GM13977 (cell line): ENCODE data around the gene HDGFL3.

Experiments
- DNase-seq: peaks from one replicate; pipeline ENCODE4 v3.0.0; 2012; ENCODE audit warnings: low spot score
- CTCF ChIP-seq: IDR thresholded peaks from 2 replicates; pipeline ENCODE4 v1.5.1; 2012; ENCODE audit warnings: mild to moderate bottlenecking, control low read depth; ENCODE audit not compliant: insufficient read depth; ENCODE audit errors: extremely low read depth, missing control alignments
- in situ Hi-C: fragments of 300-500 bp; cut with MboI; formaldehyde crosslinking; loops from one replicate; pipeline ENCODE4 v1.12.0; 2022; ENCODE audit warnings: low sequenced_read_pairs, low pct_unique_long_range_greater_than_20kb, mixed read lengths, inconsistent platforms; ENCODE audit not compliant: unreplicated experiment

Gene HDGFL3

GRCh38 chr15:83200162-83200561 lies 7.5 kb downstream of the HDGFL3 start:
- in situ Hi-C loops = no loop called here
- TF ChIP-seq CTCF = no peak
- no peak for DNase-seq

GRCh38 chr15:83199288-83199687 lies 8.3 kb downstream of the HDGFL3 start:
- in situ Hi-C loops = no loop called here
- TF ChIP-seq CTCF = no peak
- DNase-seq = peak; percentile 41

- DNase-seq = no peak
- in situ Hi-C loops = no loop called here
- no peak for TF ChIP-seq CTCF
Measured at GRCh38 chr15:83198476-83198875, 9.1 kb downstream of the HDGFL3 start.

DNA sequence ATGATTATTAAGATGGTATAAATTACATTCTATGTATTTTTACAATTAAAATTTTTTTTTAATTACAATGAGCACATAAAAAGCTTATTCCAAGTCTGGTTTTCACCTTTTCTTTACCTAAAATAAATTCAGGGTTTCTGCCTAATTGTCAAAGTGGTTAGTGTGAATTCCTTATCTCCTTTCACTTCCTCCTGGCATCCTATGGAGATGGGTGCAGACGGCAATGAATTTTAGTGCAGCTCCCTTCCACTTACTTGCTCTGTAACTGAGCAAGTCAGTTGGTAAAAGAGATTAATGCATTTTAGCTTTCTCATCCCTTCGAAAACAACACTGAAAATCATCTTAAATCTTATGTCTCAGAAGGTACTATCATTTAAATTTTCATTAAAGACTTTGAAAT lies 13.1 kb downstream of the HDGFL3 start:
- in situ Hi-C loops = no loop called here
- no peak for DNase-seq
- TF ChIP-seq CTCF = no peak

- DNase-seq = no peak
- TF ChIP-seq CTCF = no peak
- in situ Hi-C loops = no loop called here
Measured at GRCh38 chr15:83193721-83194120, 13.9 kb downstream of the HDGFL3 start.

DNA sequence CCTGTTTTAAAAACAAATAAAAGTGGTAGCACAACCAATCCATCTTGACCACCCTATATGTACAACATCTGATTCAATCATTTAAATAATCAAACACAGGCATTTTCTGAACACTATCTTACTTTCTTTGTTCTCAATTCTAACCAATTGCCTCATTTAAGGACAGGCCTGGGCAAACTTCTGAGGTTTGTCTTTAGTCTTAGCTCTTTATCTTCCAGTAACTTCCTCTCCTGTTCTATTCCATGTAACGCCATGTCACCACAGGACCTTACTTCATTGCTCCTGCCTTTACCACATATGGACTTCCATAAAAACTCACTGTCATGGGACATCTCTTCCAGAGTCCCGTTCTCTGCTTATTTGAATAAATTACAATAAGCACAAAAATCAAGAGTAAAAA lies 14.9 kb downstream of the HDGFL3 start:
- in situ Hi-C loops = no loop called here
- no peak for TF ChIP-seq CTCF
- no peak for DNase-seq

- TF ChIP-seq CTCF = no peak
- in situ Hi-C loops = no loop called here
- DNase-seq = no peak
Measured at GRCh38 chr15:83190450-83190849, 17.2 kb downstream of the HDGFL3 start.
